Measurements from ENCODE around the gene RANBP1.

RANBP1 gene

DNA sequence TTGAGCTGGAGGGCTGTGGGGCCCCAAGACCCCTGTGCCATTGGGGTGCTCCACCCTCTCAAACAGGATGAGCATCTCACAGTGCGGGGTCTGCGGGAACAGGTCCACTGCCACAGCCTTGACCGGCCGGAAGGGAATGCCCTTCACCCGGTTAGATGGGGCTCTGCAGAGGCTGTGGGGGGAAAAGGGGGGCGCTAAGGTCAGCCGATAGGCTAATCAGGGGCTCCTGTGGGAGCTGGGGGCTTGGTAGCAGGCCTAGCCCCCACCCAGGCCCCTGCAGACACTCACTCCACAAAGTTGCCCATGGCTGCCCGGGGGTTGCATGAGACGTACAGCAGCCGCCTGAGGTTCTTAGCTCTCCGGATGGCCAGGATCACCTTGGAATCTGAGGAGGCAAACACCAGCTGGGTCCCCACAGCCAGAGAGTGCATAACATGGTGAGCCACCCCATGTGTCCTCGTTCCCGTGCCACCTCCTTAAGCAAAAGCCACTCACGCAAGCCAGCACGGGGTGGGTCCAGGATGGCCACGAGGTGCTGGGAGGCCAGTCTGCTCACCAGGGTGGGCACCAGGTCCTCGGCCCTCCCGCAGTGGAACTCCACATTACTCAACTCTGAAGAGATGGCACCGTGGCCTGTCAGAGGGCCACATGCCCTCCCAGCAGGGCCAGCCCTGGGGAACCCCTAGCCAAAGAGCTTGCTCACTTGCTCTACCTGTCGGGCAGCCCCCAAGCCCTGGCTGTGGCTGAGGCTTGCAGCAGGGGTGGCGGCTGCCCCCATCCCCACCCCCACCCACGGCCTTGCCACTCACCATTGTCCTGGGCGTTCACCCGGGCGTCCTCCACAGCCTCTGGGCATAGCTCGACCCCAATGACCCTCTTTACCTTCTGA is 3.0 kb upstream of the RANBP1 start:
- Histone ChIP-seq H3K4me3 (ENCODE audit: low read depth, low read length) (no peak overlapping the region), H3K27ac (peak overlapping the region; percentile 31), H3K27me3 (ENCODE audit: insufficient read depth, low read depth, severe bottlenecking) (no peaks in the 10 kb centered on the region), H3K9me3 (ENCODE audit: severe bottlenecking) (no peaks in the 10 kb centered on the region), H3K36me3 (peaks cover 89% of the 10 kb centered on the region)
- TF ChIP-seq, protein P1, sequence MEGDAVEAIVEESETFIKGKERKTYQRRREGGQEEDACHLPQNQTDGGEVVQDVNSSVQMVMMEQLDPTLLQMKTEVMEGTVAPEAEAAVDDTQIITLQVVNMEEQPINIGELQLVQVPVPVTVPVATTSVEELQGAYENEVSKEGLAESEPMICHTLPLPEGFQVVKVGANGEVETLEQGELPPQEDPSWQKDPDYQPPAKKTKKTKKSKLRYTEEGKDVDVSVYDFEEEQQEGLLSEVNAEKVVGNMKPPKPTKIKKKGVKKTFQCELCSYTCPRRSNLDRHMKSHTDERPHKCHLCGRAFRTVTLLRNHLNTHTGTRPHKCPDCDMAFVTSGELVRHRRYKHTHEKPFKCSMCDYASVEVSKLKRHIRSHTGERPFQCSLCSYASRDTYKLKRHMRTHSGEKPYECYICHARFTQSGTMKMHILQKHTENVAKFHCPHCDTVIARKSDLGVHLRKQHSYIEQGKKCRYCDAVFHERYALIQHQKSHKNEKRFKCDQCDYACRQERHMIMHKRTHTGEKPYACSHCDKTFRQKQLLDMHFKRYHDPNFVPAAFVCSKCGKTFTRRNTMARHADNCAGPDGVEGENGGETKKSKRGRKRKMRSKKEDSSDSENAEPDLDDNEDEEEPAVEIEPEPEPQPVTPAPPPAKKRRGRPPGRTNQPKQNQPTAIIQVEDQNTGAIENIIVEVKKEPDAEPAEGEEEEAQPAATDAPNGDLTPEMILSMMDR (IDR thresholded peaks at IDR 0.05; ENCODE audit: low read depth, low read length), result no peak
- DNase-seq, result no peak

- TF ChIP-seq, protein P1 (IDR thresholded peaks at IDR 0.05; ENCODE audit: low read depth, low read length), result no peak
- H3K4me3 ChIP-seq (ENCODE audit: low read depth, low read length), result no peak overlapping the region
- H3K27me3 ChIP-seq (ENCODE audit: insufficient read depth, low read depth, severe bottlenecking), result no peaks in the 10 kb centered on the region
- no peak for DNase-seq
- H3K27ac ChIP-seq, result no peak overlapping the region
- no peaks in the 10 kb centered on the region for H3K9me3 ChIP-seq (ENCODE audit: severe bottlenecking)
- H3K36me3 ChIP-seq, result peaks cover 89% of the 10 kb centered on the region
Observed at GRCh38 chr22:20113551-20114310, 2.2 kb upstream of the RANBP1 start.

DNA sequence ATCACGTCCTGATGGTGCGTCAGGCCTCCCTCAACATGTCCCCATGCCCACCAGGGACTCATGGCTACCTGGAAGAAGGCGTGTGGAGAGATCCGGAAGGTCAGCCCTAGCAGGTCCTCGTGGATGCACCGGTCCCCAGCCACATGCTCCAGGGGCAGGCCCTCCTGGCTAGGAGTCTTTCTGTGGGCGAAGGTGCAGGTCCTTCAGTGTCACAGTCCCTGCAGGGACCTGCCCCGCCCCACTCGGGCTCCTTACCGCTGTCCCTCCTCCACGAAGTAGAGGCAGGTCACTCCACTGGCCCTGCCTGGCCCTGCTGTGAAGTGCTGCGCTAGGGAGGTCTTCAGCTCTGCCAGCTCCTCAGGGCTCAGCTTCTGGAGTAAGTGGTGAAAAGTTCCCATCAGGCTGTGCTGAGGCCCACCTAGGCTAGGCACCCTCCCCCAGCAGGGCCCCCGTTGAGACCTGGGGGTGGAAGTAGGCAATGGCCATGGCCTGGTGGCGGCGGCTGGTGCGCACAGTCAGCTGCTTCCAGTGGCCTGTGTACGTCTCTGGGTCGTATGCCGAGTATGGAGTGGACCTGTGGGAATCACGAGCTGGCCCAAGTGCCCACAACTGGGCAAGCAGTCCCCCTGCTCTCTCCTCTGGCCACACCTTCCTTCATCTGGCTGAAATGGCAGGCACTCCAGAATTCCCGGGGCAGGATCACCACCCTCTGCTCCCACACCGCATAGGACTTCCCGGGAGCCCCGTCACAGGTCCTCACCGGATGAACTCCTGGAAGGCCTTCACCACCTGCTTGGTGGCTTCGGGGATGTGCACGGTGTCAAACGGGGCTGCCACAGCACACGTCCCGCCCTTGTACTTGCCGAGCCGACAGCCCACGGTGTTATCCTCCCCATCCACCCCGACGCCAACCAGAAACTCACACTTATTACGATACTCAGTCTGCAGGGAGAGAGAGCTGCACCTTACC is 1.1 kb upstream of the RANBP1 start:
- TF ChIP-seq, protein P1 (IDR thresholded peaks at IDR 0.05; ENCODE audit: low read depth, low read length), result no peak
- Histone ChIP-seq H3K36me3 (peaks cover 89% of the 10 kb centered on the region), H3K4me3 (ENCODE audit: low read depth, low read length) (no peak overlapping the region), H3K27me3 (ENCODE audit: insufficient read depth, low read depth, severe bottlenecking) (no peaks in the 10 kb centered on the region), H3K27ac (no peak overlapping the region), H3K9me3 (ENCODE audit: severe bottlenecking) (no peaks in the 10 kb centered on the region)
- no peak for DNase-seq

DNA sequence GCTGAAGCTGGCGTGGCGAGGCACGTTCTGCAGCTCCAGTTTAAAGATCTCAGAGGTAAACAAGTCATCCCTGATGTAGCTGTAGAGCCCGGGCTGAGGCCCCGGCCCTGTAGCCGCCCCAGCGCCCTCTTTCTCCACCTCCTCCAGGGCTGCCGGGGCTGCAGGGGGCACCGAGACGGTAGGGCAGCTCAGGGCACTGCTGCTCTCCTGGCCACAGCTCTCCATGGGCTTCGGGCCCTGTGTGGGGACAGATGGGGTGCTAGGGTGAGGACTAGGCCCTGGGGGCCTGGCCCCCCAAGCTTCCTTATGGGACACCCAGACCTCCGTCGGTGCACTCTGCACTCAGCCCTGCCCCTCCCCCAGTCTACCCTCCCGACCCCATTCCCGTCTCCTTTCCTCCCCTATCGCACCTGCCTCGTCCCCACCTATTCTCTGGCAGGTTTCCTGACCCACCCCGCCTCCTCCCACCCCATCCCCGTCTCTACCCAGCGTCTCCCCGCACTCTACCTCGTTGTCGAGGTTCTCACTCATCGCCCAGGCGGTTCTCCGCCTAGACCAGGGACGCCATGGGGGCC is 559 bp downstream of the RANBP1 start:
- Histone ChIP-seq H3K36me3 (peaks cover 89% of the 10 kb centered on the region), H3K27me3 (ENCODE audit: insufficient read depth, low read depth, severe bottlenecking) (no peaks in the 10 kb centered on the region), H3K27ac (peak overlapping the region; percentile 98), H3K9me3 (ENCODE audit: severe bottlenecking) (no peaks in the 10 kb centered on the region), H3K4me3 (ENCODE audit: low read depth, low read length) (peak overlapping the region; percentile 94)
- no peak for DNase-seq
- TF ChIP-seq, protein P1 (IDR thresholded peaks at IDR 0.05; ENCODE audit: low read depth, low read length), result no peak

DNA sequence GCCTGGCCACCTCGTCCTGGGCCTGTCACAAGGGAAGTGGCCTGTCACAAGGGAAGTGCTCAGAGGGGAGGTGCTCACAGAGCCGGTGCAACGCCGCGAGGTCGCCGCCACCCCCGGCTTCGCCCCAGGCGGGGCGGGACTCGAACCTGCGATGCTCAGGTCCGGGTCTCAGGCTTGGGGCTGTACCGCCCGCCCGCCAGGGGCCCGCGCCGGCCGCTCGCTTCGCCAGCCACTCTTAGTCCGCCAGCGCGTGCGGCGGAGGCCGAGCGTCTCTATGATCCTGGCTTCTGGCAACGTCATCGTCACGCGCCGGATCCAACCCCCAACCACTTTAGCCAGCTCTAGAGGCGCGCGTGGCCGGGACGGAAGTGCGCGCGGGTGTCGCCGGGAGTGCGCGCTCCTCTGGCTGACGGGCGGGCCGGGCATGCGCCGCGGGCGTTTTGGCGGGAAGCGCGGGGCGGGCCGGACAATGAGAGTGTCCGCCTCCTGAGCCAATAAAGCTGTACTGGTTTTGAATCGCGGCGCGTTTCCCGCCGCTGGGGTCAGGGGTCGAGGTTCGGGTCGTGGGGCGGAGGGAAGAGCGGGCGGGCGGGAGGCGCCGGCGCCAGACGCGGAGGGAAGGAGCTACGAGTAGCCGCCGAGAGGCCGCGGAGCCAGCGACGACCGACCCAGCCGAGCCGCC is 1.2 kb downstream of the RANBP1 start, which contains the start of gene TRMT2A:
TSS of gene TRMT2A (minus strand) at position 276 of the 682 bp plus-strand sequence. CDS start 320 bp downstream, outside the sequence.
- Histone ChIP-seq H3K4me3 (ENCODE audit: low read depth, low read length) (peak within 1 kb of the TSS; percentile 98), H3K27me3 (ENCODE audit: insufficient read depth, low read depth, severe bottlenecking) (no peaks in the 10 kb centered on the region), H3K36me3 (peaks cover 89% of the 10 kb centered on the region), H3K27ac (peak within 1 kb of the TSS; percentile 98), H3K9me3 (ENCODE audit: severe bottlenecking) (no peaks in the 10 kb centered on the region)
- DNase-seq, result peak; percentile 97
- TF ChIP-seq, protein P1 (IDR thresholded peaks at IDR 0.05; ENCODE audit: low read depth, low read length), result no peak

Data from WERI-Rb-1 (cell line).